ENCODE measurements around the gene FCGR3B.
"Not testable (repeated sequence)": the region's sequence is repeated elsewhere in the genome, so short reads cannot be mapped to it uniquely, and the experiment has no call there.

- not testable (repeated sequence) for TF ChIP-seq POLR2A, CTCF, EP300 (IDR thresholded peaks at IDR 0.05)
Observed at GRCh38 chr1:161594269-161594984, 36.5 kb downstream of the FCGR3B start.

All from ovary (tissue), 3 donors.